ENCODE measurements around the gene LPIN3. TPM values are rescaled to one million over a fixed set of nuclear protein-coding genes. Genes with fewer than 3 reads are reported as not detected.

Gene LPIN3
- total and polyA plus RNA-seq, 2 of the 8 experiments (the other 6 are each of a cell fraction or from before 2014, with no cell fraction given) = 3.7 to 3.9 TPM

DNA sequence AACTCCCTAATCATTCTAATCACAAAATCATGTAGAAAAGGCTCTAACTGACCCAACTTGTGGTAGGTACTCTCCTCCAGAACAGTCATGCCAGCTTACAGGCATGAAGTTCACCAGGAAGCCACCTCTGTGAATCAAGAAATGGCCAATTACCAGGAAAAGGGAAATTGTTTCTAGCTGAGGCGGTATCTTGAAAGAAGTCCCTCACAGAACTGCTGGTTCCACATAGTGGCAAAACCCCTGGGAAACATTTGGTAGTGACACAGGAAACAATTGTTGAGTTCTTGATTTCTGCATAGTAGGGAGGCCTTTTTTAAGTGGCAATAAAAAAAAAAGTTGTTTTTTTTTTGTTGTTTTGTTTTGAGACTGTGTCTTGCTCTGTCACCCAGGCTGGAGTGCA is 19.6 kb upstream of the LPIN3 start:
- H3K4ac ChIP-seq (replicated peaks; ENCODE audit: insufficient read length, low read depth, low read length) = no peak overlapping the region
- H3K23me2 ChIP-seq (ENCODE audit: low read depth, low read length) = peaks cover 6% of the 10 kb centered on the region; the same call in 1 of the 2 replicates
- no peak overlapping the region for H3K56ac ChIP-seq (replicated peaks; ENCODE audit: insufficient read length, low read depth, low read length)
- H3K27me3 ChIP-seq (replicated peaks in 1 of 4; ENCODE audit: control insufficient read depth in 3 of 4, extremely low read depth in 1 of 4, insufficient read depth in 3 of 4, low read length in 3 of 4) = peaks cover 0 to 4% (median 2%) of the 10 kb centered on the region in 4 experiments; a peak in 3 of 7 replicates
- H2AK5ac ChIP-seq (ENCODE audit: low read depth, low read length) = no peak overlapping the region
- 95% methylated on average over 1 of the region's 1 CpG; no CpG with 5 or more reads in 1 of the 2 experiments for WGBS, 2 experiments (ENCODE audit: extremely low coverage in 1 of 2, insufficient coverage in 1 of 2, insufficient read length in 1 of 2, insufficient replicate concordance in 2 of 2, low coverage in 1 of 2, low lambda C conversion rate in 2 of 2, missing lambda C conversion rate in 1 of 2)
- no peak overlapping the region for H4K91ac ChIP-seq (replicated peaks; ENCODE audit: insufficient read length, low read length)
- H3K36me3 ChIP-seq (ENCODE audit: control insufficient read depth in 2 of 4, insufficient read depth in 4 of 4, low read length in 3 of 4) = no peaks in the 10 kb centered on the region
- H3K9me3 ChIP-seq (ENCODE audit: insufficient read depth in 2 of 2, low read depth in 1 of 2, low read length in 1 of 2) = no peaks in the 10 kb centered on the region
- H3K18ac ChIP-seq (ENCODE audit: extremely low read depth, low read length) = no peak overlapping the region
- ChIA-PET POLR2A (ENCODE audit: partially characterized antibody) (interaction anchor here (1.4 kb wide), 1 partner anchor 185 kb away, joined by 3 read pairs; no protein-coding TSS in a partner anchor), CTCF (ENCODE audit: partially characterized antibody) (interaction anchor here (1.0 to 1.6 kb wide), 3 partner anchors 19 to 73 kb away, joined by 3 to 6 read pairs (median 3); no protein-coding TSS in a partner anchor)
- H3K4me3 ChIP-seq (ENCODE audit: extremely low read depth in 1 of 4, insufficient read depth in 2 of 4, low read depth in 3 of 4, low read length in 4 of 4) = no peak overlapping the region
- no peak overlapping the region for H3K23ac ChIP-seq (ENCODE audit: insufficient read length)
- no peak overlapping the region for H2BK120ac ChIP-seq (replicated peaks; ENCODE audit: low read depth, low read length)
- H2BK5ac ChIP-seq (ENCODE audit: low read depth, low read length) = no peak overlapping the region
- H3K14ac ChIP-seq (ENCODE audit: insufficient read length) = no peak overlapping the region
- no peak overlapping the region for H2AFZ ChIP-seq (ENCODE audit: low read length)
- no peaks in the 10 kb centered on the region for H3K79me1 ChIP-seq (ENCODE audit: low read depth, low read length)
- FAIRE-seq (no peak), DNase-seq (ENCODE audit: low read depth in 1 of 2, low spot score in 2 of 2) (no peak)
- no peak overlapping the region for H2BK15ac ChIP-seq (ENCODE audit: low read length)
- no peaks in the 10 kb centered on the region for H3K79me2 ChIP-seq (ENCODE audit: control insufficient read depth in 1 of 2, insufficient read depth in 2 of 2, low read length in 2 of 2)
- no peak overlapping the region for H3K27ac ChIP-seq (ENCODE audit: low read depth, low read length)
- no peak overlapping the region for H3K4me2 ChIP-seq (ENCODE audit: insufficient read depth in 1 of 2, low read depth in 2 of 2, low read length in 2 of 2)
- H4K5ac ChIP-seq (ENCODE audit: insufficient read length, low read depth, low read length) = no peak overlapping the region
- no peak overlapping the region for H4K8ac ChIP-seq (ENCODE audit: extremely low read depth, insufficient read depth, low read length)
- peaks cover 0 to 2% of the 10 kb centered on the region in 2 experiments for H4K20me1 ChIP-seq (replicated peaks in 1 of 2; ENCODE audit: control insufficient read depth in 1 of 2, insufficient read depth in 2 of 2, low read length in 2 of 2)
- no peak overlapping the region for H2BK12ac ChIP-seq (ENCODE audit: low read depth, low read length)
- peaks cover 0 to 4% (median 1%) of the 10 kb centered on the region in 4 experiments; a peak in 4 of 7 replicates for H3K4me1 ChIP-seq (replicated peaks in 1 of 4; ENCODE audit: control insufficient read depth in 3 of 4, insufficient read depth in 4 of 4, low read length in 3 of 4)
- H3K9ac ChIP-seq (replicated peaks in 1 of 4; ENCODE audit: extremely low read depth in 1 of 4, low read depth in 3 of 4, low read length in 3 of 4) = no peak overlapping the region
- no peak overlapping the region for H2BK20ac ChIP-seq (ENCODE audit: low read length)
- no peak for TF ChIP-seq POLR2AphosphoS5 (IDR thresholded peaks at IDR 0.05; ENCODE audit: low read depth, low read length)

All from H1 (cell line).